MCF 10A (cell line): ENCODE measurements around the gene SHC2. TPM values are rescaled to one million over a fixed set of nuclear protein-coding genes. Genes with fewer than 3 reads are reported as not detected.
A peak's percentile ranks its signal among the peaks of the same experiment; 100 is the strongest.
"Not testable (repeated sequence)": the region's sequence is repeated elsewhere in the genome, so short reads cannot be mapped to it uniquely, and the experiment has no call there.

Experiments
- BruUV-seq: library from RNA; stranded (reverse); fragments of 400-500 nt; replicated peaks from 2 replicates; lab custom pipeline; 2021; lab: Mats Ljungman, UMichigan
- CTCF ChIA-PET: fragments of 300-600 bp; sonication (Branson Sonifier 250); formaldehyde crosslinking; extraction: SDS; loops from one replicate; lab custom pipeline; 2021; ENCODE audit warnings: antibody characterized with exemption, inconsistent platforms; lab: Yijun Ruan, JAX
- POLR2A ChIA-PET: fragments of 300-600, 350-650 bp; sonication (Branson Sonifier 250); formaldehyde crosslinking; extraction: SDS; loops from one replicate; lab custom pipeline; 2020; ENCODE audit warnings: antibody characterized with exemption, inconsistent platforms; lab: Yijun Ruan, JAX
- DNase-seq: peaks from one replicate; pipeline ENCODE4 v3.0.0-alpha.2; 2018; ENCODE audit not compliant: unreplicated experiment
- H3K27ac Mint-ChIP-seq: one replicate; pipeline ENCODE4 v1.8.0; 2022; ENCODE audit warnings: mild to moderate bottlenecking, low read depth, mixed read lengths; ENCODE audit not compliant: unreplicated experiment
- H3K27me3 Mint-ChIP-seq: one replicate; pipeline ENCODE4 v1.8.0; 2022; ENCODE audit warnings: mixed read lengths; ENCODE audit not compliant: insufficient read depth, unreplicated experiment
- H3K36me3 Mint-ChIP-seq: one replicate; pipeline ENCODE4 v1.8.0; 2022; ENCODE audit warnings: mild to moderate bottlenecking, moderate library complexity, mixed read lengths; ENCODE audit not compliant: insufficient read depth, unreplicated experiment
- H3K4me1 Mint-ChIP-seq: one replicate; pipeline ENCODE4 v1.8.0; 2022; ENCODE audit warnings: mixed read lengths; ENCODE audit not compliant: insufficient read depth, unreplicated experiment
- H3K4me3 Mint-ChIP-seq: one replicate; pipeline ENCODE4 v1.8.0; 2022; ENCODE audit warnings: mild to moderate bottlenecking, moderate library complexity, mixed read lengths; ENCODE audit not compliant: unreplicated experiment
- H3K9me3 Mint-ChIP-seq: one replicate; pipeline ENCODE4 v1.8.0; 2022; ENCODE audit warnings: mixed read lengths; ENCODE audit not compliant: unreplicated experiment
- CTCF ChIP-seq: fragments of 200-600 bp; IDR thresholded peaks from one replicate; pipeline ENCODE4 v1.8.0; 2022; ENCODE audit warnings: antibody characterized with exemption, mild to moderate bottlenecking; ENCODE audit not compliant: unreplicated experiment
- intact Hi-C: fragments of 100-400 bp; cut with micrococcal nuclease; formaldehyde crosslinking; loops from 2 replicates; pipeline ENCODE4 v1.14.1; 2022
- total RNA-seq: library from RNA; stranded (reverse); gene quantifications from 2 replicates; pipeline ENCODE4 v1.2.3, GENCODE V29; 2022

SHC2 gene
- total RNA-seq, 1 experiment from 2014 or later: 0.77 TPM

DNA sequence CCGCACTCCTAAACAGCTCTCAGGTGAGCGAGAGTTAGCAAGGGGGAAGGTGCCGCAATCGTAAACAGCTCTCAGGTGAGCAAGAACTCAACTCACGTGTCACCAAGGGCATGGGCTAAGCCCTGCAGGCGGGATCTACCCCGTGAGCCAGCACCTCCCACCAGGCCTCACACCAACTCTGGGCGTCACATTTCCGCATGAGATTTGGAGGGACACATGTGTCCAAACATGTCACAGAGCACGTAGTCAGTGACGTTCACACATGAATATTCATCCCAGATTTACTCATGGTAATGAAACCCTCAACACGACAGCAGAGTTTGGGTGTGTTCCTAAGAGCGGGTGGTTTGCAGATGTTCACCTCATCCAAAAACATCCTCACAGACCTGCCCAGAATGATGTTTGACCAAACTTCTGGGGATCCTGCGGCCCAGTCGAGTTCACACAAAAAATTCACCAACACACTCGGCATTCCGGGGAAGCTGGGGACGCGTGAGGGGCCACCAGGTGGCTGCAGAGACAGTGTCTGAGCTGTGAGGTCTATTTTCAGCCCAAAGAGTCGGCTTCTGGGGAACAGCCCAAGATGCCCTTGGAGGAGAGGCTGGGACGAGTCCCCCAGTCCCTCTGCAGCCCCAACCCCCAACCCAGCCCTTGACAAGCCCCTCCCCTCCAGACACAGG, 71.4 kb downstream of the SHC2 start:
- CTCF ChIA-PET: no interaction called here
- TF ChIP-seq CTCF: no peak
- no peak for DNase-seq
- Mint-ChIP-seq H3K4me1 (peaks cover 9% of the 10 kb centered on the region), H3K4me3 (no peak overlapping the region), H3K9me3 (peaks cover 9% of the 10 kb centered on the region), H3K36me3 (peaks cover 12% of the 10 kb centered on the region), H3K27me3 (no peaks in the 10 kb centered on the region), H3K27ac (no peak overlapping the region)
- intact Hi-C loops: loop anchor here (10.0 kb wide), 1 partner anchor 115 kb away; the partner anchor contains the start of gene TPGS1
- BruUV-seq: no TSS peak
- POLR2A ChIA-PET: no interaction called here

- Mint-ChIP-seq H3K4me3 (no peak overlapping the region), H3K4me1 (peaks cover 9% of the 10 kb centered on the region), H3K27ac (peak overlapping the region; percentile 75), H3K9me3 (peaks cover 9% of the 10 kb centered on the region), H3K36me3 (peaks cover 7% of the 10 kb centered on the region), H3K27me3 (no peaks in the 10 kb centered on the region)
- intact Hi-C loops: loop anchor here (10.0 kb wide), 1 partner anchor 116 kb away; the partner anchor contains the start of gene TPGS1
- ChIA-PET POLR2A (no interaction called here), CTCF (no interaction called here)
- no peak for DNase-seq
- no peak for TF ChIP-seq CTCF
- BruUV-seq: no TSS peak
Measured at GRCh38 chr19:388691-389090, 72.1 kb downstream of the SHC2 start.

GRCh38 chr19:387777-388176, 73.1 kb downstream of the SHC2 start:
- no peak for DNase-seq
- H3K4me1 Mint-ChIP-seq: peaks cover 17% of the 10 kb centered on the region
- no peak overlapping the region for H3K4me3 Mint-ChIP-seq
- H3K36me3 Mint-ChIP-seq: peaks cover 4% of the 10 kb centered on the region
- H3K27ac Mint-ChIP-seq: peak overlapping the region; percentile 75
- peaks cover under 1% of the 10 kb centered on the region for H3K9me3 Mint-ChIP-seq
- CTCF ChIA-PET: no interaction called here
- POLR2A ChIA-PET: interaction anchor here (0.8 kb wide), 1 partner anchor 98 kb away, joined by 3 read pairs; no protein-coding TSS in a partner anchor
- TF ChIP-seq CTCF: no peak
- H3K27me3 Mint-ChIP-seq: no peaks in the 10 kb centered on the region
- intact Hi-C loops: loop anchor here (10.0 kb wide), 1 partner anchor 117 kb away; the partner anchor contains the start of gene TPGS1
- no TSS peak for BruUV-seq

GRCh38 chr19:386632-387301, 74.1 kb downstream of the SHC2 start:
- H3K27ac Mint-ChIP-seq: peak overlapping the region; percentile 49
- not testable (repeated sequence) for BruUV-seq

DNA sequence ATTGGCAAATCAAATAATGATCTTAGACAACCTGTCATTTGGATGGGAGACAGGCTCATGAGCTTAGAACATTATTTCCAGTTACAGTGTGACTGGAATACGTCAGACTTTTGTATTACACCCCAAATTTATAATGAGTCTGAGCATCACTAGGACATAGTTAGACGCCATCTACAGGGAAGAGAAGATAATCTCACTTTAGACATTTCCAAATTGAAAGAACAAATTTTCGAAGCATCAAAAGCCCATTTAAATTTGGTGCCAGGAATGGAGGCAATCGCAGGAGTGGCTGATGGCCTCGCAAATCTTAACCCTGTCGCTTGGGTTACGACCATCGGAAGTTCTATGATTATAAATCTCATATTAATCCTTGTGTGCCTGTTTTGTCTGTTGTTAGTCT, 74.6 kb downstream of the SHC2 start:
- H3K27me3 Mint-ChIP-seq, H3K4me3 Mint-ChIP-seq, DNase-seq, CTCF ChIA-PET, H3K9me3 Mint-ChIP-seq, H3K36me3 Mint-ChIP-seq, BruUV-seq, POLR2A ChIA-PET: not testable (repeated sequence)
- peaks cover 22% of the 10 kb centered on the region for H3K4me1 Mint-ChIP-seq
- intact Hi-C loops: loop anchor here (10.0 kb wide), 1 partner anchor 119 kb away; the partner anchor contains the start of gene TPGS1
- peak overlapping the region; percentile 49 for H3K27ac Mint-ChIP-seq

More at GRCh38 chr19:386632-387301, 74.1 kb downstream of the SHC2 start:
- peaks cover 22% of the 10 kb centered on the region for H3K4me1 Mint-ChIP-seq
- intact Hi-C loops: loop anchor here (10.0 kb wide), 1 partner anchor 118 kb away; the partner anchor contains the start of gene TPGS1
- H3K4me3 Mint-ChIP-seq, H3K36me3 Mint-ChIP-seq, H3K9me3 Mint-ChIP-seq, H3K27me3 Mint-ChIP-seq, DNase-seq, POLR2A ChIA-PET, CTCF ChIA-PET: not testable (repeated sequence)
